ENCODE measurements around the gene CPXM2.

DNA sequence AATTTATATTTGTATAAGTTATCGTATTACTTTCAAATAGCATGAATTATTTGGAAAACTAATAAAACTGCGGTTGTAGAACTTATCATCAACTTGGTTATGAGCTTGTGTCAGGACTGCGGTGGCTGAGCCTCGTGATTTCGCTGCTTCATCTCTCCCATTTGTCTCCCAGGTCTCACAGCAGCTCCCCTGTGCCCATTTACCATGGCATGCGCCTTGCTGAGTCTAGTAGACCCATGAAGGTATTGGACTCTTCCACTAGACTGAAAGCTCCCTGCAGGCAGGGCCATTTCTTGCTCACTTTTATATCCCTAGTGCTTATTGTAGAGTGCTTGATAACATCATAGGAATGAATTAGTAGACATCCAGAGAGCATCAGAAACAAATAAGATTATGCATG lies 53.9 kb downstream of the CPXM2 start:
- TF ChIP-seq, protein P1, sequence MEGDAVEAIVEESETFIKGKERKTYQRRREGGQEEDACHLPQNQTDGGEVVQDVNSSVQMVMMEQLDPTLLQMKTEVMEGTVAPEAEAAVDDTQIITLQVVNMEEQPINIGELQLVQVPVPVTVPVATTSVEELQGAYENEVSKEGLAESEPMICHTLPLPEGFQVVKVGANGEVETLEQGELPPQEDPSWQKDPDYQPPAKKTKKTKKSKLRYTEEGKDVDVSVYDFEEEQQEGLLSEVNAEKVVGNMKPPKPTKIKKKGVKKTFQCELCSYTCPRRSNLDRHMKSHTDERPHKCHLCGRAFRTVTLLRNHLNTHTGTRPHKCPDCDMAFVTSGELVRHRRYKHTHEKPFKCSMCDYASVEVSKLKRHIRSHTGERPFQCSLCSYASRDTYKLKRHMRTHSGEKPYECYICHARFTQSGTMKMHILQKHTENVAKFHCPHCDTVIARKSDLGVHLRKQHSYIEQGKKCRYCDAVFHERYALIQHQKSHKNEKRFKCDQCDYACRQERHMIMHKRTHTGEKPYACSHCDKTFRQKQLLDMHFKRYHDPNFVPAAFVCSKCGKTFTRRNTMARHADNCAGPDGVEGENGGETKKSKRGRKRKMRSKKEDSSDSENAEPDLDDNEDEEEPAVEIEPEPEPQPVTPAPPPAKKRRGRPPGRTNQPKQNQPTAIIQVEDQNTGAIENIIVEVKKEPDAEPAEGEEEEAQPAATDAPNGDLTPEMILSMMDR (IDR thresholded peaks at IDR 0.05) = no peak
- no peak for TF ChIP-seq POLR2A (IDR thresholded peaks at IDR 0.05)
